HepG2 (cell line): ENCODE data around the gene DLX6.

Experiments
- AGO2 ChIP-seq: fragments of 200-400 bp; formaldehyde crosslinking; optimal IDR thresholded peaks from 2 replicates; pipeline ENCODE3; 2017; ENCODE audit warnings: mild to moderate bottlenecking, low read depth, low read length, moderate library complexity
- GATAD2A ChIP-seq: IDR thresholded peaks from 2 replicates; pipeline ENCODE4 v1.6.1; 2016
- KDM1A ChIP-seq: IDR thresholded peaks from 2 replicates; pipeline ENCODE4 v1.6.1; 2016; ENCODE audit warnings: missing compliant biosample characterization
- PRDM4 ChIP-seq: sonication (generic); formaldehyde crosslinking; IDR thresholded peaks from 2 replicates; pipeline ENCODE4 v1.9.0; 2021; ENCODE audit warnings: missing genetic modification reagents, borderline replicate concordance
- ZNF670 ChIP-seq: sonication (generic); formaldehyde crosslinking; IDR thresholded peaks from 2 replicates; pipeline ENCODE4 v1.8.0; 2022; ENCODE audit warnings: mild to moderate bottlenecking, missing genetic modification reagents, borderline replicate concordance

- TF ChIP-seq KDM1A (CRISPR knock-in tag) = no peak
- no peak for TF ChIP-seq AGO2
- no peak for TF ChIP-seq GATAD2A (CRISPR knock-in tag)
- no peak for TF ChIP-seq PRDM4 (CRISPR knock-in tag)
- no peak for TF ChIP-seq ZNF670 (CRISPR knock-in tag)
These were observed 17.6 kb upstream of the DLX6 start for GRCh38 chr7:96987719-96988118.
